ENCODE measurements around the gene CNTNAP2. TPM values are rescaled to one million over a fixed set of nuclear protein-coding genes. Genes with fewer than 3 reads are reported as not detected.

The CNTNAP2 gene
- total RNA-seq, 1 donor from 2014 or later, result 0.59 TPM

- no peak for ATAC-seq
- intact Hi-C loops (cut with DNase I), result no loop called here
Measured at GRCh38 chr7:146683439-146683838, 566.8 kb downstream of the CNTNAP2 start.

GRCh38 chr7:146690987-146691386 lies 574.4 kb downstream of the CNTNAP2 start:
- Histone ChIP-seq H3K9me3 (no peaks in the 10 kb centered on the region), H3K4me3 (no peak overlapping the region), H3K36me3 (no peaks in the 10 kb centered on the region), H3K27ac (no peak overlapping the region), H3K4me1 (no peaks in the 10 kb centered on the region), H3K27me3 (ENCODE audit: low read depth) (no peaks in the 10 kb centered on the region)
- ATAC-seq (no peak), DNase-seq (no peak)
- no peak for TF ChIP-seq CTCF (IDR thresholded peaks at IDR 0.05)
- intact Hi-C loops (cut with DNase I), result no loop called here

More at GRCh38 chr7:146683439-146683838, 566.8 kb downstream of the CNTNAP2 start:
- Histone ChIP-seq H3K27me3 (ENCODE audit: low read depth) (no peaks in the 10 kb centered on the region), H3K4me1 (no peaks in the 10 kb centered on the region), H3K9me3 (no peaks in the 10 kb centered on the region), H3K36me3 (no peaks in the 10 kb centered on the region), H3K27ac (no peak overlapping the region), H3K4me3 (no peak overlapping the region)
- TF ChIP-seq CTCF (IDR thresholded peaks at IDR 0.05), result no peak
- no peak for DNase-seq

- intact Hi-C loops (cut with DNase I), result no loop called here
- no peak for ATAC-seq
- H3K9me3 ChIP-seq, result no peaks in the 10 kb centered on the region
- no peaks in the 10 kb centered on the region for H3K27me3 ChIP-seq (ENCODE audit: low read depth)
- no peak overlapping the region for H3K4me3 ChIP-seq
- no peak overlapping the region for H3K27ac ChIP-seq
- no peaks in the 10 kb centered on the region for H3K4me1 ChIP-seq
- no peak for TF ChIP-seq CTCF (IDR thresholded peaks at IDR 0.05)
- DNase-seq, result no peak
- no peaks in the 10 kb centered on the region for H3K36me3 ChIP-seq
Measured at GRCh38 chr7:146698995-146699610, 582.5 kb downstream of the CNTNAP2 start.

GRCh38 chr7:146700015-146700560 lies 583.5 kb downstream of the CNTNAP2 start:
- intact Hi-C loops (cut with DNase I), result no loop called here
- Histone ChIP-seq H3K9me3 (no peaks in the 10 kb centered on the region), H3K27ac (no peak overlapping the region), H3K4me1 (no peaks in the 10 kb centered on the region), H3K4me3 (no peak overlapping the region), H3K27me3 (ENCODE audit: low read depth) (no peaks in the 10 kb centered on the region), H3K36me3 (no peaks in the 10 kb centered on the region)
- ATAC-seq (no peak), DNase-seq (no peak)
- no peak for TF ChIP-seq CTCF (IDR thresholded peaks at IDR 0.05)

- H3K27ac ChIP-seq, result no peak overlapping the region
- ATAC-seq (no peak), DNase-seq (no peak)
- H3K4me1 ChIP-seq, result no peaks in the 10 kb centered on the region
- H3K36me3 ChIP-seq, result no peaks in the 10 kb centered on the region
- no peaks in the 10 kb centered on the region for H3K27me3 ChIP-seq (ENCODE audit: low read depth)
- H3K4me3 ChIP-seq, result no peak overlapping the region
- intact Hi-C loops (cut with DNase I), result no loop called here
- H3K9me3 ChIP-seq, result no peaks in the 10 kb centered on the region
- no peak for TF ChIP-seq CTCF (IDR thresholded peaks at IDR 0.05)
Measured at GRCh38 chr7:146701166-146701565, 584.6 kb downstream of the CNTNAP2 start.

Measured in lower lobe of right lung (tissue), 2 donors.